IMR-90 (cell line): ENCODE results near the gene RANBP9. TPM values are rescaled to one million over a fixed set of nuclear protein-coding genes. Genes with fewer than 3 reads are reported as not detected.

Experiments used
- ATAC-seq: fragments of 200-7000 bp; cut with Tn5 transposase; 2 replicates; pipeline ENCODE4 v1.9.1; 2020; ENCODE audit warnings: low read depth, mild to moderate bottlenecking, moderate library complexity
- BruUV-seq: library from RNA; stranded (reverse); fragments of 400-500 nt; replicated peaks from 2 replicates; lab custom pipeline; 2021; lab: Mats Ljungman, UMichigan
- CTCF ChIA-PET: fragments of 300-600 bp; formaldehyde crosslinking; extraction: SDS; loops from one replicate; lab custom pipeline; 2021; ENCODE audit warnings: antibody characterized with exemption; lab: Yijun Ruan, JAX
- POLR2A ChIA-PET: fragments of 300-600 bp; sonication (Branson Sonifier 250); formaldehyde crosslinking; loops from one replicate; lab custom pipeline; 2022; ENCODE audit warnings: antibody characterized with exemption; ENCODE audit not compliant: unreplicated experiment; lab: Charles Lee
- DNase-seq: peaks from one replicate; pipeline ENCODE4 v3.0.0; 2013
- H2AFZ ChIP-seq: replicated peaks from 2 replicates; pipeline ENCODE3; 2013; ENCODE audit warnings: low read length, mild to moderate bottlenecking; ENCODE audit not compliant: poor library complexity
- H2AK5ac ChIP-seq: 2 replicates; pipeline ENCODE4 v1.6.1; 2013; ENCODE audit warnings: low read depth, low read length, inconsistent platforms
- H2AK9ac ChIP-seq: replicated peaks from 2 replicates; pipeline ENCODE3; 2013; ENCODE audit warnings: mild to moderate bottlenecking, low read depth, low read length, moderate library complexity; ENCODE audit not compliant: poor library complexity
- H2BK120ac ChIP-seq: 2 replicates; pipeline ENCODE4 v1.6.1; 2013; ENCODE audit warnings: low read depth, low read length, inconsistent platforms
- H2BK15ac ChIP-seq: 3 replicates; pipeline ENCODE4 v1.6.1; 2013; ENCODE audit warnings: low read depth, low read length, inconsistent platforms
- H2BK20ac ChIP-seq: 2 replicates; pipeline ENCODE4 v1.6.1; 2013; ENCODE audit warnings: low read depth, mild to moderate bottlenecking, inconsistent platforms, low read length, moderate library complexity
- H2BK5ac ChIP-seq: 2 replicates; pipeline ENCODE4 v1.6.1; 2013; ENCODE audit warnings: mild to moderate bottlenecking, low read depth, low read length, inconsistent platforms; ENCODE audit not compliant: poor library complexity, severe bottlenecking
- H3K14ac ChIP-seq: replicated peaks from 2 replicates; pipeline ENCODE4 v1.6.1; 2013; ENCODE audit warnings: low read depth, low read length, inconsistent platforms
- H3K18ac ChIP-seq: 2 replicates; pipeline ENCODE4 v1.6.1; 2013; ENCODE audit warnings: low read depth, low read length, control low read depth
- H3K23ac ChIP-seq: 2 replicates; pipeline ENCODE4 v1.6.1; 2013; ENCODE audit warnings: low read depth, low read length, inconsistent platforms
- H3K27ac ChIP-seq: 2 replicates; pipeline ENCODE4 v1.5.1; 2013; ENCODE audit warnings: mild to moderate bottlenecking, control low read depth, low read length; ENCODE audit not compliant: insufficient read depth
- H3K27me3 ChIP-seq: 2 replicates; pipeline ENCODE4 v1.6.1; 2013; ENCODE audit warnings: low read length; ENCODE audit not compliant: control insufficient read depth, insufficient read depth
- H3K36me3 ChIP-seq: 2 replicates; pipeline ENCODE4 v1.6.1; 2013; ENCODE audit warnings: low read length, mixed read lengths; ENCODE audit not compliant: control insufficient read depth, insufficient read depth
- H3K4ac ChIP-seq: 2 replicates; pipeline ENCODE4 v1.6.1; 2013; ENCODE audit warnings: low read depth, low read length, inconsistent platforms
- H3K4me1 ChIP-seq: 2 replicates; pipeline ENCODE4 v1.6.1; 2013; ENCODE audit warnings: low read length, mixed read lengths; ENCODE audit not compliant: control insufficient read depth, insufficient read depth
- H3K4me2 ChIP-seq: 2 replicates; pipeline ENCODE4 v1.6.1; 2013; ENCODE audit warnings: low read depth, mild to moderate bottlenecking, control low read depth, low read length, moderate library complexity
- H3K4me3 ChIP-seq: 2 replicates; pipeline ENCODE4 v1.5.1; 2013; ENCODE audit warnings: low read depth, mild to moderate bottlenecking, control low read depth, low read length, moderate library complexity; ENCODE audit not compliant: insufficient read depth
- H3K56ac ChIP-seq: 2 replicates; pipeline ENCODE4 v1.6.1; 2013; ENCODE audit warnings: low read length, inconsistent platforms; ENCODE audit not compliant: insufficient read depth; ENCODE audit errors: extremely low read depth
- H3K79me1 ChIP-seq, 2 experiments: 2 replicates each; pipeline ENCODE4 v1.6.1; 2013; ENCODE audit warnings: low read length in 2 of 2, inconsistent platforms in 1 of 2, low read depth in 1 of 2
- H3K9ac ChIP-seq: 2 replicates; pipeline ENCODE4 v1.6.1; 2013; ENCODE audit warnings: low read depth, low read length, control low read depth
- H3K9me1 ChIP-seq: 2 replicates; pipeline ENCODE4 v1.6.1; 2013; ENCODE audit warnings: low read length, inconsistent platforms; ENCODE audit not compliant: insufficient read depth
- H3K9me3 ChIP-seq: 2 replicates; pipeline ENCODE4 v1.6.1; 2013; ENCODE audit warnings: low read length; ENCODE audit not compliant: control insufficient read depth, insufficient read depth
- H4K20me1 ChIP-seq: 2 replicates; pipeline ENCODE4 v1.6.1; 2013; ENCODE audit warnings: low read length, inconsistent platforms; ENCODE audit not compliant: insufficient read depth
- H4K5ac ChIP-seq: 2 replicates; pipeline ENCODE4 v1.6.1; 2013; ENCODE audit warnings: mild to moderate bottlenecking, low read depth, low read length, control low read depth
- H4K8ac ChIP-seq, 2 experiments: 2 replicates each; pipeline ENCODE4 v1.6.1; 2013; ENCODE audit warnings: low read depth in 2 of 2, low read length in 2 of 2, control low read depth in 1 of 2, inconsistent platforms in 1 of 2
- H4K91ac ChIP-seq: 2 replicates; pipeline ENCODE4 v1.6.1; 2013; ENCODE audit warnings: low read depth, low read length, inconsistent platforms; ENCODE audit not compliant: insufficient read depth
- BHLHE40 ChIP-seq: fragments of 150-350 bp; IDR thresholded peaks from 2 replicates; pipeline ENCODE4 v1.6.1; 2016; ENCODE audit warnings: mild to moderate bottlenecking, low read depth, low read length
- CEBPB ChIP-seq: IDR thresholded peaks from 2 replicates; pipeline ENCODE4 v1.6.1; 2012; ENCODE audit warnings: low read depth, low read length, improper control_type of control experiment
- WGBS, 2 experiments: methylation state at CpG; one replicate each; pipeline versions ENCODE4 v1.1.5 to v1.1.7; 2013; ENCODE audit warnings: missing lambda C conversion rate in 2 of 2; ENCODE audit not compliant: insufficient read length in 1 of 2; ENCODE audit errors: extremely low coverage in 2 of 2; 5-methylcytosine and 5-hydroxymethylcytosine counted together
- dilution Hi-C: fragments of 300-500 bp; cut with HindIII; formaldehyde crosslinking; loops from one replicate; pipeline ENCODE4 v1.14.3; 2018; ENCODE audit warnings: low sequenced_read_pairs; ENCODE audit not compliant: unreplicated experiment
- in situ Hi-C: fragments of 300-500 bp; cut with MboI; formaldehyde crosslinking; loops from 3 replicates; pipeline ENCODE4 v1.14.3; 2019; ENCODE audit warnings: low sequenced_read_pairs, inconsistent platforms, mixed read lengths
- intact Hi-C: fragments of 100-400 bp; cut with micrococcal nuclease; formaldehyde crosslinking; loops from 2 replicates; pipeline ENCODE4 v1.10.0; 2022
- polyA plus RNA-seq, 3 experiments: library from polyadenylated mRNA; depleted of rRNA; stranded (reverse); fragments of >200 nt; gene quantifications; 2 replicates each; pipeline ENCODE4 v1.2.3, GENCODE V29; 2012; ENCODE audit warnings: low replicate concordance in 1 of 3
- total RNA-seq: library from RNA; depleted of rRNA; stranded (reverse); fragments of >200 nt; gene quantifications from 2 replicates; pipeline ENCODE4 v1.2.3, GENCODE V29; 2012

RANBP9 gene
- total and polyA plus RNA-seq, 2 of the 4 experiments (the other 2 are of a cell fraction) = 17.7 to 27.8 TPM

GRCh38 chr6:13708736-13709135, 2.9 kb downstream of the RANBP9 start:
- H3K36me3 ChIP-seq = peaks cover 1% of the 10 kb centered on the region; the same call in 1 of the 2 replicates
- POLR2A ChIA-PET = no interaction called here
- no peak overlapping the region for H2AK9ac ChIP-seq
- peaks cover 3% of the 10 kb centered on the region for H3K4me1 ChIP-seq
- peak overlapping the region; percentile 52; the same call in 1 of the 2 replicates for H3K56ac ChIP-seq
- peak overlapping the region; percentile 93 for H3K4me2 ChIP-seq
- H4K8ac ChIP-seq = no peak overlapping the region
- peaks cover 3% of the 10 kb centered on the region; the same call in 1 of the 2 replicates for H3K9me1 ChIP-seq
- intact Hi-C loops (loop anchor here (2.0 kb wide), 2 partner anchors 14 to 84 kb away; no protein-coding TSS in a partner anchor), dilution Hi-C loops (no loop called here), in situ Hi-C loops (no loop called here)
- peaks cover 42% of the 10 kb centered on the region; the same call in 1 of the 2 replicates for H4K20me1 ChIP-seq
- no peak overlapping the region for H2BK15ac ChIP-seq
- H4K91ac ChIP-seq = no peak overlapping the region
- WGBS, 2 experiments = 0% methylated on average over 1 of the region's 5 CpGs; no CpG with 5 or more reads in 1 of the 2 experiments
- DNase-seq (peak; percentile 31), ATAC-seq (no peak)
- H2BK5ac ChIP-seq = peak overlapping the region; percentile 88
- peak; percentile 43 for TF ChIP-seq CEBPB
- TF ChIP-seq BHLHE40 = no peak
- peak overlapping the region; percentile 93 for H3K9ac ChIP-seq
- peak overlapping the region; percentile 61; the same call in 1 of the 2 replicates for H2AK5ac ChIP-seq
- H4K5ac ChIP-seq = 0 out of 2 replicates have a peak overlapping the region, but pooled peaks have one; percentile 33
- peak overlapping the region; percentile 94 for H3K4me3 ChIP-seq
- H3K27ac ChIP-seq = peak overlapping the region; percentile 72
- no peak overlapping the region for H2BK120ac ChIP-seq
- H3K18ac ChIP-seq = peak overlapping the region; percentile 3
- peak overlapping the region; percentile 69 for H3K4ac ChIP-seq
- peak overlapping the region; percentile 77 for H3K23ac ChIP-seq
- no peak overlapping the region for H2AFZ ChIP-seq
- peak overlapping the region; percentile 87 for H3K14ac ChIP-seq
- TSS peak; percentile 15 for BruUV-seq
- H3K27me3 ChIP-seq = no peaks in the 10 kb centered on the region
- CTCF ChIA-PET = interaction anchor here (0.6 to 1.9 kb wide), 4 partner anchors 13 to 93 kb away, joined by 5 to 11 read pairs (median 7); partner anchors contain the start of gene NOL7
- no peaks in the 10 kb centered on the region for H3K9me3 ChIP-seq
- H3K79me1 ChIP-seq = peaks cover 4 to 25% of the 10 kb centered on the region in 2 experiments; a peak in 3 of 4 replicates
- H2BK20ac ChIP-seq = no peak overlapping the region
